AG04450 (cell line): ENCODE measurements around the gene PLSCR4. TPM values are rescaled to one million over a fixed set of nuclear protein-coding genes. Genes with fewer than 3 reads are reported as not detected.
"Not testable (repeated sequence)": the region's sequence is repeated elsewhere in the genome, so short reads cannot be mapped to it uniquely, and the experiment has no call there.

ENCODE experiments used
- CTCF ChIA-PET: fragments of 300-600, 350-600 bp; formaldehyde crosslinking; extraction: SDS; loops from one replicate; lab custom pipeline; 2022; ENCODE audit warnings: antibody characterized with exemption, inconsistent platforms; lab: Charles Lee
- POLR2A ChIA-PET: fragments of 350-600 bp; formaldehyde crosslinking; extraction: SDS; loops from one replicate; lab custom pipeline; 2021; ENCODE audit warnings: antibody characterized with exemption, inconsistent platforms; lab: Yijun Ruan, JAX
- DNase-seq: peaks from one replicate; pipeline ENCODE4 v3.0.0-alpha.2; 2011; ENCODE audit warnings: low read depth, low spot score
- H3K27ac ChIP-seq: one replicate; pipeline ENCODE4 v1.5.1; 2012; ENCODE audit warnings: low read depth, low read length, control low read depth
- H3K27me3 ChIP-seq: one replicate; pipeline ENCODE4 v1.6.0; 2012; ENCODE audit warnings: low read length; ENCODE audit not compliant: control insufficient read depth, insufficient read depth
- H3K4me3 ChIP-seq: 2 replicates; pipeline ENCODE4 v1.5.1; 2011; ENCODE audit warnings: mild to moderate bottlenecking, low read depth, low read length, control low read depth
- H3K9me3 ChIP-seq: 2 replicates; pipeline ENCODE4 v1.5.1; 2012; ENCODE audit warnings: low read length; ENCODE audit not compliant: control insufficient read depth, insufficient read depth
- polyA minus RNA-seq: library from RNA; depleted of rRNA, polyadenylated mRNA; stranded (reverse); fragments of >200 nt; gene quantifications from 2 replicates; pipeline ENCODE4 v1.2.3, GENCODE V29; 2011; rRNA and poly(A)+ RNA removed
- polyA plus RNA-seq: library from polyadenylated mRNA; depleted of rRNA; stranded (reverse); fragments of >200 nt; gene quantifications from 2 replicates; pipeline ENCODE4 v1.2.3, GENCODE V29; 2011; rRNA removed
- TF ChIP-seq, protein P1 (sequence below): IDR thresholded peaks from 2 replicates; pipeline ENCODE4 v1.5.1; 2011; ENCODE audit warnings: low read depth, low read length, control low read depth, inconsistent platforms

Gene PLSCR4, protein sequence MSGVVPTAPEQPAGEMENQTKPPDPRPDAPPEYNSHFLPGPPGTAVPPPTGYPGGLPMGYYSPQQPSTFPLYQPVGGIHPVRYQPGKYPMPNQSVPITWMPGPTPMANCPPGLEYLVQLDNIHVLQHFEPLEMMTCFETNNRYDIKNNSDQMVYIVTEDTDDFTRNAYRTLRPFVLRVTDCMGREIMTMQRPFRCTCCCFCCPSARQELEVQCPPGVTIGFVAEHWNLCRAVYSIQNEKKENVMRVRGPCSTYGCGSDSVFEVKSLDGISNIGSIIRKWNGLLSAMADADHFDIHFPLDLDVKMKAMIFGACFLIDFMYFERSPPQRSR
- 7.9 and 8.5 TPM in 2 replicates for polyA plus RNA-seq
- polyA minus RNA-seq = 6.6 and 8.4 TPM in 2 replicates

DNA sequence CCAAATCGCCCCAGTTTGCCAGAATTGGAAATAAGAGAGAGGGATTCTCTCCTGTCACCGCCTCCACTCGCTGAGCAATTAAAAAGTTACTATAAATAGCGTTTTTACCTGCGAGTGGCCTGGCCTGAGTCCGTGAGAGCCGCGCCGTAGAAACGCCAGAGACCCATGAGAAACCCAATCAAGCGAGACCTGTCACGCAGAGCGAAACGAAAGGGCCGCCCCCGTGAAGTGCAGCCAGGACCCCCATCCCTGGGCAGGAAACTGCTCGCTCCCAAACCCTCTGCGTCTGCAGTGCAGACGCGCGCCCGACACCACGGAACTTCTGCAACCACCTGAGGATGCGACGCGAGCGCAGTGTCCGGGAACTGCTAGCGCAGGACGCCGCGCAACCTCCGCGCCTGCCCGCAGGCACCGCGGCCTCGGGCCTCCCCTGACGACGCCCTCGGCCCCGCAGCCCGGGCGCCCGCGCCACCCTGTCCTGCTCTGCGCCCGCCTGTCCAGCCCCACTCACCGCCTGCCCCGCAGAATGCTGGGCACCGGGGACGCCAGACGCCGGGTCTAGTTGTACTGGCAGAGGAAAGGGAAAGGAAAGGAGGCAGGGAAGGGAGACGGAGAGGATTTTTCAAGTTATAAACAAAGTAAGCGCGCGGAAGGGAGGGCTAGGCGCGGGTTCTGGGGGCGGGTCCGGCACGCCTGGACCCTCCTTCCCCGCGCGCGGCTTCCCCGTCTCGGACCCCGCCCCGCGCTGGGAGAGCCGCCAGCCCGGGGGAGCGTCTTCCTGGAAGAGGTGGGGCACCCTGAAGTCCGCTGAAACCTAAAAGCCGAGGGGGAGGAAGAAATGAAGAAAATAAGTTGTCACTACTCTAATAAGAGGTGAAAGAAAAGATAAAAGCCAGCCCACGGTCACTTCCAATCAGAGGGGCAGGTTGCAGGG lies at the start of gene PLSCR4:
Gene PLSCR4, minus strand, starts transcription at position 657 of the 934 bp plus-strand sequence. CDS start 29,034 bp downstream, outside the sequence.
- CTCF ChIA-PET = interaction anchor here (1.2 kb wide), 1 partner anchor 61 kb away, joined by 3 read pairs; no protein-coding TSS in a partner anchor
- H3K4me3 ChIP-seq = peak within 1 kb of the TSS; percentile 78
- POLR2A ChIA-PET = interaction anchor here (0.6 kb wide), 1 partner anchor 34 kb away, joined by 3 read pairs; no protein-coding TSS in a partner anchor

DNA sequence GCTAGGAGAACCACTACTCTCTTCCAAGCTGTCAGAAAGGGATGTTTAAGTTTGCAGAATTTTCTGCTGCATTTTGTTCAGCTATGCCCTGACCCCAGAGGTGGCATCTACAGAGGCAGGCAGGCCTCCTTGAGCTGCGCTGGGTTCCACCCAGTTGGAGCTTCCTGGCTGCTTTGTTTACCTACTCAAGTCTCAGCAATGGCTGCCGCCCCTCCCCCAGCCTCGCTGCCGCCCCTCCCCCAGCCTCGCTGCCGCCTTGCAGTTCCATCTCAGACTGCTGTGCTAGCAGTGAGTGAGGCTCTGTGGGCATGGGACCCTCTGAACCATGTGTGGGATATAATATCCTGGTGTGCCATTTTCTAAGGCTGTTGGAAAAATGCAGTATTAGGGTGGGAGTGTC lies 42.5 kb upstream of the PLSCR4 start:
- DNase-seq, H3K27ac ChIP-seq, H3K4me3 ChIP-seq, POLR2A ChIA-PET, H3K9me3 ChIP-seq, H3K27me3 ChIP-seq: not testable (repeated sequence)
- CTCF ChIA-PET = interaction anchor here (0.7 kb wide), 1 partner anchor 135 kb away, joined by 6 read pairs; no protein-coding TSS in a partner anchor

More for the DNA sequence above, at the start of gene PLSCR4:
- Histone ChIP-seq H3K27me3 (no peaks in the 10 kb centered on the region), H3K27ac (peak within 1 kb of the TSS; percentile 62), H3K9me3 (no peaks in the 10 kb centered on the region)
- TF ChIP-seq, protein P1, sequence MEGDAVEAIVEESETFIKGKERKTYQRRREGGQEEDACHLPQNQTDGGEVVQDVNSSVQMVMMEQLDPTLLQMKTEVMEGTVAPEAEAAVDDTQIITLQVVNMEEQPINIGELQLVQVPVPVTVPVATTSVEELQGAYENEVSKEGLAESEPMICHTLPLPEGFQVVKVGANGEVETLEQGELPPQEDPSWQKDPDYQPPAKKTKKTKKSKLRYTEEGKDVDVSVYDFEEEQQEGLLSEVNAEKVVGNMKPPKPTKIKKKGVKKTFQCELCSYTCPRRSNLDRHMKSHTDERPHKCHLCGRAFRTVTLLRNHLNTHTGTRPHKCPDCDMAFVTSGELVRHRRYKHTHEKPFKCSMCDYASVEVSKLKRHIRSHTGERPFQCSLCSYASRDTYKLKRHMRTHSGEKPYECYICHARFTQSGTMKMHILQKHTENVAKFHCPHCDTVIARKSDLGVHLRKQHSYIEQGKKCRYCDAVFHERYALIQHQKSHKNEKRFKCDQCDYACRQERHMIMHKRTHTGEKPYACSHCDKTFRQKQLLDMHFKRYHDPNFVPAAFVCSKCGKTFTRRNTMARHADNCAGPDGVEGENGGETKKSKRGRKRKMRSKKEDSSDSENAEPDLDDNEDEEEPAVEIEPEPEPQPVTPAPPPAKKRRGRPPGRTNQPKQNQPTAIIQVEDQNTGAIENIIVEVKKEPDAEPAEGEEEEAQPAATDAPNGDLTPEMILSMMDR = no peak
- peak; percentile 10 for DNase-seq

DNA sequence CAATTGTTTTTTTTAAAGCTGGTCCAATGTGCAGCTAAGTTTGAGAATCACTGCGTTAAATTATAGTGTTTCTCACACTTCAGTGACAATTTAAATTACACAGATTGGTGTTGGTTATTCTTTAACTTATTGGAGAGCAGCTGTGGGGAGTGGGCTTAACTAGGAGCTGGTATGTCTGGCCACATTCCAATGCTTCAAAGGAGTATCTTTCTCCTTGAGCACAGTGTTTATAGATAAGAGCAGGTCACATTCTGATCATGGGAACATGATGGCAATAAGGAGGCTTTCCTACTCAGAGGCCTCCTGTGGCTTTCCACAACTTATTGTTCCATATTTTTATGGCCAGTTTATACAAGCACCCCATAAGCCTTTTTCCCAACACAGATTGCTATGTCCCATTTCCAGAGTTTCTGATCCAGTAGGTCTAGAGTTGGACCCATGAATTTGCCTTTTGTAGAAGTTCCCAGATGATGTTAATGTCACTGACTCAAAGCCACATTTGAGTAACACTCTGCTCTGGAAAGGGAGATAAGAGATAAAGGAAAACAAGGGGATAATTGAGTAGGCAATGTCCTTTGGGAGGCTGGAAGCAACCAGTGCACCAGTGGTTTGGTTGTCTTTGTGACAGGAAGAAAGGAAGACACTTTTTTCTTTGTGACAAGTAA lies 33.0 kb upstream of the PLSCR4 start:
- no peak overlapping the region for H3K27ac ChIP-seq
- no peak for DNase-seq
- TF ChIP-seq, protein P1 = no peak
- ChIA-PET POLR2A (no interaction called here), CTCF (no interaction called here)
- no peaks in the 10 kb centered on the region for H3K27me3 ChIP-seq
- H3K9me3 ChIP-seq = no peaks in the 10 kb centered on the region
- no peak overlapping the region for H3K4me3 ChIP-seq

DNA sequence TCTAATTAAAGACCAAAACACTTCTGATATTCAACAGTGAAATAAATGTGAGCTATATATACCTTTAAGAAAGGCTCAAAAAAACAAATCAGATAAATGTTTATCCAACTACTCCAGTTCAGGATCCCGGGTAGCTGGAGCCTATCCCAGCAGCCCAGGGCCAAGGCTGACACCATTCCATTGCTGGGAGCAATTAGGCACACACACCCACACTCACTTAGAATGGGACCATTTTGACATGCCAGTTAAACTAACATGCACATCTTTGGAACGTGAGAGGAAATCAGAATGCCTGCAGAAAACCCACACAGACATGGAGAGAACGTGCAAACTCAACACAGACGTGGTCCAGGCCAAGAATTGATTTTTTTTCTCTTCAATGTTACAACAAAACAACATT lies 30.0 kb upstream of the PLSCR4 start:
- CTCF ChIA-PET = interaction anchor here (2.1 kb wide), 1 partner anchor 46 kb away, joined by 9 read pairs; no protein-coding TSS in a partner anchor
- Histone ChIP-seq H3K27ac (no peak overlapping the region), H3K9me3 (no peaks in the 10 kb centered on the region), H3K4me3 (no peak overlapping the region), H3K27me3 (no peaks in the 10 kb centered on the region)
- TF ChIP-seq, protein P1 = no peak
- no peak for DNase-seq
- POLR2A ChIA-PET = no interaction called here

DNA sequence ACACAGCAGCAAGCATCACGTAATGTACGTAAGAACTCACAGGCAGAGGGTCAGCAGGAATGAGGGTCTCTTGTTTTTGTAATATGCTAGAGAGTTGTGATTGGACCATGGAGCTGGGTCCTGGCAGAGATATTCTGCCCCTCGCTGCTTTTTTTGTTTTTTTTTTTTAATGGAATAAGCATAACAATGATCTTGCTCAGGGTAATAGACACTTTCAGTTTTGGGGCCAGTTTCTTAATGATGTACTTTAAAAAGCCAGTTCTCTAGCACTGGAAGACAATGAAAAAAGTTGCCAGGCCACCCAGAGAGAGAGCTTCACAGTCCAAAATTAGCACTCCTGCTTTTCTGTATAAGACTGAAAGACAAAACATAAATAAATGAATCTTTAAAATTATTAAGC lies 29.0 kb upstream of the PLSCR4 start:
- DNase-seq = no peak
- CTCF ChIA-PET = interaction anchor here (1.6 to 2.1 kb wide), 2 partner anchors 47 to 90 kb away, joined by 4 to 9 read pairs; no protein-coding TSS in a partner anchor
- no peak overlapping the region for H3K27ac ChIP-seq
- POLR2A ChIA-PET = no interaction called here
- no peaks in the 10 kb centered on the region for H3K9me3 ChIP-seq
- no peaks in the 10 kb centered on the region for H3K27me3 ChIP-seq
- no peak overlapping the region for H3K4me3 ChIP-seq
- TF ChIP-seq, protein P1 = no peak
